Measurements from ENCODE around the gene NT5C.

- TF ChIP-seq EP300 (IDR thresholded peaks at IDR 0.05; ENCODE audit: low read depth) (no peak), POLR2AphosphoS5 (IDR thresholded peaks at IDR 0.05) (no peak), CTCF (IDR thresholded peaks at IDR 0.05) (no peak), POLR2A (IDR thresholded peaks at IDR 0.05) (no peak)
Measured at GRCh38 chr17:75151930-75152329, 20.4 kb upstream of the NT5C start.

Measured in transverse colon (tissue), 4 donors.